Endothelial cell of umbilical vein (primary cell): ENCODE measurements around the gene NID2. TPM values are rescaled to one million over a fixed set of nuclear protein-coding genes. Genes with fewer than 3 reads are reported as not detected.

ENCODE experiments used
- BruUV-seq: library from RNA; stranded (reverse); fragments of 400-500 nt; replicated peaks from 2 replicates; lab custom pipeline; 2021; lab: Mats Ljungman, UMichigan
- CTCF ChIA-PET: fragments of 300-600, 350-600 bp; sonication (Branson Sonifier 250); formaldehyde crosslinking; loops from one replicate; lab custom pipeline; 2021; ENCODE audit warnings: antibody characterized with exemption, inconsistent platforms; lab: Charles Lee
- POLR2A ChIA-PET: fragments of 300-600, 350-600 bp; sonication (Branson Sonifier 250); formaldehyde crosslinking; loops from one replicate; lab custom pipeline; 2021; ENCODE audit warnings: antibody characterized with exemption, inconsistent platforms; lab: Charles Lee
- DNase-seq: peaks from one replicate; pipeline ENCODE4 v3.0.0-alpha.2; 2011; ENCODE audit warnings: low read depth, low spot score
- FAIRE-seq: peaks from 2 replicates; lab custom pipeline; 2011; peaks lifted over from hg19 to GRCh38; lab: Jason Lieb, UNC
- H2AFZ ChIP-seq: 2 replicates; pipeline ENCODE4 v1.6.0; 2012; ENCODE audit warnings: low read depth, low read length, control low read depth, inconsistent platforms
- H3K27ac ChIP-seq: 2 replicates; pipeline ENCODE4 v1.5.1; 2011; ENCODE audit warnings: low read depth, mild to moderate bottlenecking, control low read depth, low read length, moderate library complexity; ENCODE audit not compliant: insufficient read depth
- H3K27me3 ChIP-seq, 2 experiments: 2 replicates each; pipeline versions ENCODE4 v1.6.0 to v1.6.1; 2011; ENCODE audit warnings: low read length in 2 of 2, mixed read lengths in 1 of 2; ENCODE audit not compliant: control insufficient read depth in 2 of 2, insufficient read depth in 2 of 2
- H3K36me3 ChIP-seq, 2 experiments: 2 replicates in 1 of 2; 3 replicates in 1 of 2; pipeline ENCODE4 v1.5.1; 2011; ENCODE audit warnings: low read length in 2 of 2, mild to moderate bottlenecking in 1 of 2, moderate library complexity in 1 of 2; ENCODE audit not compliant: control insufficient read depth in 2 of 2, insufficient read depth in 2 of 2; ENCODE audit errors: extremely low read depth in 1 of 2
- H3K4me1 ChIP-seq: 3 replicates; pipeline ENCODE4 v1.5.1; 2011; ENCODE audit warnings: mild to moderate bottlenecking, low read length; ENCODE audit not compliant: control insufficient read depth, insufficient read depth; ENCODE audit errors: extremely low read depth
- H3K4me2 ChIP-seq: 2 replicates; pipeline ENCODE4 v1.6.1; 2011; ENCODE audit warnings: low read length, control low read depth, mixed read lengths; ENCODE audit not compliant: insufficient read depth
- H3K4me3 ChIP-seq, 3 experiments: fragments of 200-600 bp in 1 of 3; sonication (generic), shearing (Covaris generic) in 1 of 3; replicated peaks in 1 of 3; 2 replicates each; pipeline ENCODE4 v1.5.1; 2011 to 2016; ENCODE audit warnings: control low read depth in 3 of 3, low read length in 3 of 3, mild to moderate bottlenecking in 2 of 3, inconsistent platforms in 1 of 3, low read depth in 1 of 3, moderate library complexity in 1 of 3; ENCODE audit not compliant: insufficient read depth in 1 of 3
- H3K79me2 ChIP-seq: 2 replicates; pipeline ENCODE4 v1.6.0; 2012; ENCODE audit warnings: low read length, inconsistent platforms; ENCODE audit not compliant: control insufficient read depth, insufficient read depth
- H3K9ac ChIP-seq: replicated peaks from 2 replicates; pipeline ENCODE3; 2011; ENCODE audit warnings: low read length, control low read depth; ENCODE audit not compliant: insufficient read depth; ENCODE audit errors: extremely low read depth
- H3K9me1 ChIP-seq: replicated peaks from 3 replicates; pipeline ENCODE4 v1.6.0; 2011; ENCODE audit warnings: mild to moderate bottlenecking, low read length; ENCODE audit not compliant: control insufficient read depth, insufficient read depth; ENCODE audit errors: extremely low read depth
- H3K9me3 ChIP-seq: replicated peaks from 2 replicates; pipeline ENCODE4 v1.5.1; 2012; ENCODE audit warnings: low read length, inconsistent platforms; ENCODE audit not compliant: control insufficient read depth, insufficient read depth
- H4K20me1 ChIP-seq: replicated peaks from 2 replicates; pipeline ENCODE3; 2011; ENCODE audit warnings: mild to moderate bottlenecking, low read length; ENCODE audit not compliant: control insufficient read depth, insufficient read depth; ENCODE audit errors: extremely low read depth
- EZH2 ChIP-seq: IDR thresholded peaks from 2 replicates; pipeline ENCODE4 v1.6.1; 2012; ENCODE audit warnings: borderline replicate concordance, low read depth, mild to moderate bottlenecking, moderate library complexity, low read length, inconsistent platforms; ENCODE audit not compliant: severe bottlenecking
- FOS ChIP-seq: IDR thresholded peaks from 2 replicates; pipeline ENCODE4 v1.6.1; 2011; ENCODE audit warnings: mild to moderate bottlenecking, low read length, moderate library complexity, borderline replicate concordance; ENCODE audit not compliant: insufficient read depth
- GATA2 ChIP-seq: IDR thresholded peaks from 2 replicates; pipeline ENCODE4 v1.7.0; 2011; ENCODE audit warnings: low read depth, mild to moderate bottlenecking, moderate library complexity, mixed read lengths, low read length; ENCODE audit not compliant: insufficient read length, insufficient read depth
- JUN ChIP-seq: IDR thresholded peaks from 2 replicates; pipeline ENCODE4 v1.6.1; 2011; ENCODE audit warnings: borderline replicate concordance, low read depth; ENCODE audit not compliant: insufficient read length, insufficient read depth
- MYC ChIP-seq: IDR thresholded peaks from one replicate; pipeline ENCODE4 v1.6.1; 2011; ENCODE audit warnings: mild to moderate bottlenecking, low read depth, low read length
- POLR2A ChIP-seq: IDR thresholded peaks from 2 replicates; pipeline ENCODE4 v1.6.1; 2012; ENCODE audit warnings: low read depth, mild to moderate bottlenecking, control low read depth, low read length
- POLR2AphosphoS5 ChIP-seq: IDR thresholded peaks from 2 replicates; pipeline ENCODE4 v1.6.1; 2012; ENCODE audit warnings: low read depth, mild to moderate bottlenecking, control low read depth, low read length, moderate library complexity; ENCODE audit not compliant: insufficient read depth
- dilution Hi-C: fragments of 300-500 bp; cut with MboI; formaldehyde crosslinking; loops from one replicate; pipeline ENCODE4 v1.15.0; 2019; ENCODE audit warnings: low sequenced_read_pairs; ENCODE audit not compliant: extremely low pct_ligation_motif_present
- intact Hi-C: fragments of 100-400 bp; cut with micrococcal nuclease; formaldehyde crosslinking; loops from one replicate; pipeline ENCODE4 v1.10.0; 2022
- polyA plus RNA-seq, 4 experiments: library from polyadenylated mRNA; depleted of rRNA in 3 of 4; stranded (reverse) in 3 of 4; unstranded in 1 of 4; fragments of >200 nt; gene quantifications; 2 replicates each; pipeline versions ENCODE4 v1.2.1 to v1.2.3, GENCODE V29; 2011 to 2012; ENCODE audit warnings: missing spikeins in 1 of 4
- total RNA-seq: library from RNA; stranded (reverse); gene quantifications from 2 replicates; pipeline ENCODE4 v1.2.3, GENCODE V29; 2021
- TF ChIP-seq, protein P1 (sequence below): IDR thresholded peaks from 2 replicates; pipeline ENCODE4 v1.6.1; 2011; ENCODE audit not compliant: insufficient read depth, insufficient read length
- TF ChIP-seq, protein P2 (sequence below), 2 donors: IDR thresholded peaks; 1 replicate in 1 of 2; 2 replicates in 1 of 2; pipeline ENCODE4 v1.5.1; 2011; ENCODE audit warnings: low read length in 2 of 2, mild to moderate bottlenecking in 2 of 2, moderate library complexity in 2 of 2, control low read depth in 1 of 2, inconsistent platforms in 1 of 2, low read depth in 1 of 2; ENCODE audit not compliant: insufficient read depth in 1 of 2; ENCODE audit errors: extremely low read depth in 1 of 2

The NID2 gene
- total and polyA plus RNA-seq, 2 donors (not counting 3 experiments of a cell fraction or from before 2014, with no cell fraction given): 22.5 to 56.7 TPM

DNA sequence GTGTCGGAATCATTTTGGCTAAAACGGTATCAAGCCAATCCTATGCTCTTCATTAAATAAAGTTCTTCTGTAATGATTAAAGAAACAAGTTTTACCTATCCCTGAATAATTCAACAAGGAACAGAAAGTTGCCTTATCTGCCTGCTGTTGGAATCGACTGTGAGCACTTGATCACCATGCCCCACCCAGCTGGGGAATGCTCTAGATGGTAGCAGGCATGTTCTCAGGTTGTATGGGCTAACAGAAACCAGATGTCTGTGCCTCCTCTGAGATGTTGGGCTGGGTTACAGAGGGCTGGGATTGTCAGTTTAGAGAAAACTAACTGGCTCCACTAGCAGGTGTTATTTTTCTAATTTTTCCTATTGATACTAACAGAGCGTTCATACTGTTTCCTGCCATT is 50.6 kb downstream of the NID2 start:
- Histone ChIP-seq H3K4me1 (peaks cover 46% of the 10 kb centered on the region), H3K27ac (no peak overlapping the region), H4K20me1 (no peaks in the 10 kb centered on the region), H3K4me2 (no peak overlapping the region), H3K27me3 (peaks cover 0 to 2% of the 10 kb centered on the region in 2 experiments), H3K36me3 (no peaks in the 10 kb centered on the region), H3K9me1 (no peaks in the 10 kb centered on the region), H3K9ac (no peak overlapping the region), H2AFZ (no peak overlapping the region), H3K79me2 (no peaks in the 10 kb centered on the region), H3K4me3 (no peak overlapping the region), H3K9me3 (no peaks in the 10 kb centered on the region)
- dilution Hi-C loops: no loop called here
- BruUV-seq: no TSS peak
- ChIA-PET POLR2A (no interaction called here), CTCF (no interaction called here)
- TF ChIP-seq, protein P1, sequence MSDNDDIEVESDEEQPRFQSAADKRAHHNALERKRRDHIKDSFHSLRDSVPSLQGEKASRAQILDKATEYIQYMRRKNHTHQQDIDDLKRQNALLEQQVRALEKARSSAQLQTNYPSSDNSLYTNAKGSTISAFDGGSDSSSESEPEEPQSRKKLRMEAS: no peak
- no peak for TF ChIP-seq POLR2AphosphoS5
- TF ChIP-seq JUN: no peak
- TF ChIP-seq FOS: no peak
- TF ChIP-seq GATA2: no peak
- TF ChIP-seq MYC: no peak
- FAIRE-seq (no peak), DNase-seq (no peak)
- intact Hi-C loops: no loop called here

DNA sequence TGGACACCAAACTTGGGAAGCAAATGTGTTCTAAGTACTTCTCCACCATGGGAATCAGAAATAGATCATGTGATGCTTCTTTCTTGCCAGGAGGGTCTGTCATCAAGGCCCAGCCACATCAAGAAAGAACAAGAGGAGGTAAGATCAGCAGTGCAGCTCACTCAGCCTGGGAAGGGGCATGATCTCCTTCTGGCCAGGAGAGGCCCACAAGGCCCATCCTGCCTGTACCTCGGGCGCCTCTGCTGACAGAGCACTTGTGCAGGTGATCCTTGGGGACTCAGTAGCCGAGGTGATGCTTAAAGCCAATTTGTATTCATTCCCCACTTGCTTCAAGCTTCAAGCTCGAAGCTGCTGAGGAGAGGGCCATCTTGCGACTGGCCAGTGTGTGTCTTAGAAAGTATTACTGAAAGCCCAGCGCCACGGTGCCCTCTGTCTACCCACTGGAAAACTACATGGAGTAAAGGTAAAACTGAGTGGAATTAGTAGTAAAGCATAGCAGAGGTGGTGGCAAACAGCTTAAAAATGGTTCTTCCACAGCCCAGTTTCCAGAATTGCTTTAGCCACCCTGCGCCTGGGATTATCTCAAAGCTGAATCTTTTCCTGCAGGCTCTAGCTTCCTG is 53.3 kb downstream of the NID2 start:
- H3K27ac ChIP-seq: no peak overlapping the region
- TF ChIP-seq, protein P1: no peak
- no peak for TF ChIP-seq MYC
- TF ChIP-seq JUN: no peak
- no peak for TF ChIP-seq GATA2
- TF ChIP-seq, protein P2, sequence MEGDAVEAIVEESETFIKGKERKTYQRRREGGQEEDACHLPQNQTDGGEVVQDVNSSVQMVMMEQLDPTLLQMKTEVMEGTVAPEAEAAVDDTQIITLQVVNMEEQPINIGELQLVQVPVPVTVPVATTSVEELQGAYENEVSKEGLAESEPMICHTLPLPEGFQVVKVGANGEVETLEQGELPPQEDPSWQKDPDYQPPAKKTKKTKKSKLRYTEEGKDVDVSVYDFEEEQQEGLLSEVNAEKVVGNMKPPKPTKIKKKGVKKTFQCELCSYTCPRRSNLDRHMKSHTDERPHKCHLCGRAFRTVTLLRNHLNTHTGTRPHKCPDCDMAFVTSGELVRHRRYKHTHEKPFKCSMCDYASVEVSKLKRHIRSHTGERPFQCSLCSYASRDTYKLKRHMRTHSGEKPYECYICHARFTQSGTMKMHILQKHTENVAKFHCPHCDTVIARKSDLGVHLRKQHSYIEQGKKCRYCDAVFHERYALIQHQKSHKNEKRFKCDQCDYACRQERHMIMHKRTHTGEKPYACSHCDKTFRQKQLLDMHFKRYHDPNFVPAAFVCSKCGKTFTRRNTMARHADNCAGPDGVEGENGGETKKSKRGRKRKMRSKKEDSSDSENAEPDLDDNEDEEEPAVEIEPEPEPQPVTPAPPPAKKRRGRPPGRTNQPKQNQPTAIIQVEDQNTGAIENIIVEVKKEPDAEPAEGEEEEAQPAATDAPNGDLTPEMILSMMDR (IDR thresholded peaks at IDR 0.05; ENCODE audit: extremely low read depth in 1 of 2, insufficient read depth in 1 of 2, low read depth in 1 of 2, low read length in 2 of 2): peak; percentile 40 to 58
- TF ChIP-seq POLR2A: no peak
- TF ChIP-seq POLR2AphosphoS5: no peak
- TF ChIP-seq EZH2: no peak
- dilution Hi-C loops (no loop called here), intact Hi-C loops (loop anchor here (1.0 kb wide), 1 partner anchor 54 kb away; the partner anchor contains the start of gene NID2)
- peaks cover 5 to 9% of the 10 kb centered on the region in 2 experiments for H3K36me3 ChIP-seq
- CTCF ChIA-PET: interaction anchor here (0.6 to 5.1 kb wide), 14 partner anchors 9 to 115 kb away, joined by 3 to 43 read pairs (median 6); partner anchors contain the start of gene NID2
- H2AFZ ChIP-seq: no peak overlapping the region
- POLR2A ChIA-PET: no interaction called here
- peaks cover 0 to 2% of the 10 kb centered on the region in 2 experiments for H3K27me3 ChIP-seq
- no TSS peak for BruUV-seq
- H4K20me1 ChIP-seq: no peaks in the 10 kb centered on the region
- H3K9me3 ChIP-seq: no peaks in the 10 kb centered on the region
- H3K4me3 ChIP-seq: no peak overlapping the region
- DNase-seq (peak; percentile 51), FAIRE-seq (peak; percentile 38)
- H3K9ac ChIP-seq: no peak overlapping the region
- no peaks in the 10 kb centered on the region for H3K9me1 ChIP-seq
- no peak overlapping the region for H3K4me2 ChIP-seq
- no peaks in the 10 kb centered on the region for H3K79me2 ChIP-seq
- H3K4me1 ChIP-seq: peaks cover 21% of the 10 kb centered on the region
